ENCODE results near the gene PCYT1B. TPM values are rescaled to one million over a fixed set of nuclear protein-coding genes. Genes with fewer than 3 reads are reported as not detected.
A peak's percentile ranks its signal among the peaks of the same experiment; 100 is the strongest.

Gene PCYT1B
- total and polyA plus RNA-seq, 2 of the 13 experiments (the other 11 are each of a cell fraction or from before 2014, with no cell fraction given) = 6.1 to 9.2 TPM

GRCh38 chrX:24693453-24694202 lies 46.5 kb upstream of the PCYT1B start, which contains the start of gene POLA1 (continued):
- TF ChIP-seq TSC22D2 (CRISPR knock-in tag; IDR thresholded peaks at IDR 0.05; ENCODE audit: borderline replicate concordance) = no peak
- no peak for TF ChIP-seq ZNF138 (CRISPR knock-in tag; IDR thresholded peaks at IDR 0.05; ENCODE audit: low read depth)
- no peak for TF ChIP-seq FOXK2 (IDR thresholded peaks at IDR 0.05)
- TF ChIP-seq ZNF333 (CRISPR knock-in tag; IDR thresholded peaks at IDR 0.05; ENCODE audit: borderline replicate concordance) = no peak
- no peak for TF ChIP-seq ZBTB21 (CRISPR knock-in tag; IDR thresholded peaks at IDR 0.05)
- TF ChIP-seq POLR2AphosphoS5 (IDR thresholded peaks at IDR 0.05; ENCODE audit: low read depth, low read length) = peak; percentile 54; the same call in 1 of the 2 replicates
- TF ChIP-seq ZNF430 (CRISPR knock-in tag; IDR thresholded peaks at IDR 0.05) = 0 out of 2 replicates have a peak, but pooled peaks have one; percentile 53
- no peak for TF ChIP-seq RFX5 (IDR thresholded peaks at IDR 0.05; ENCODE audit: low read depth, low read length)
- no peak for TF ChIP-seq ZNF251 (CRISPR knock-in tag; IDR thresholded peaks at IDR 0.05)
- no peak for TF ChIP-seq ZUFSP (CRISPR knock-in tag; IDR thresholded peaks at IDR 0.05; ENCODE audit: borderline replicate concordance)
- TF ChIP-seq KLF12 (CRISPR knock-in tag; IDR thresholded peaks at IDR 0.05; ENCODE audit: borderline replicate concordance) = peak; percentile 53; the same call in 1 of the 2 replicates
- TF ChIP-seq, protein P1, sequence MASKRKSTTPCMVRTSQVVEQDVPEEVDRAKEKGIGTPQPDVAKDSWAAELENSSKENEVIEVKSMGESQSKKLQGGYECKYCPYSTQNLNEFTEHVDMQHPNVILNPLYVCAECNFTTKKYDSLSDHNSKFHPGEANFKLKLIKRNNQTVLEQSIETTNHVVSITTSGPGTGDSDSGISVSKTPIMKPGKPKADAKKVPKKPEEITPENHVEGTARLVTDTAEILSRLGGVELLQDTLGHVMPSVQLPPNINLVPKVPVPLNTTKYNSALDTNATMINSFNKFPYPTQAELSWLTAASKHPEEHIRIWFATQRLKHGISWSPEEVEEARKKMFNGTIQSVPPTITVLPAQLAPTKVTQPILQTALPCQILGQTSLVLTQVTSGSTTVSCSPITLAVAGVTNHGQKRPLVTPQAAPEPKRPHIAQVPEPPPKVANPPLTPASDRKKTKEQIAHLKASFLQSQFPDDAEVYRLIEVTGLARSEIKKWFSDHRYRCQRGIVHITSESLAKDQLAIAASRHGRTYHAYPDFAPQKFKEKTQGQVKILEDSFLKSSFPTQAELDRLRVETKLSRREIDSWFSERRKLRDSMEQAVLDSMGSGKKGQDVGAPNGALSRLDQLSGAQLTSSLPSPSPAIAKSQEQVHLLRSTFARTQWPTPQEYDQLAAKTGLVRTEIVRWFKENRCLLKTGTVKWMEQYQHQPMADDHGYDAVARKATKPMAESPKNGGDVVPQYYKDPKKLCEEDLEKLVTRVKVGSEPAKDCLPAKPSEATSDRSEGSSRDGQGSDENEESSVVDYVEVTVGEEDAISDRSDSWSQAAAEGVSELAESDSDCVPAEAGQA (IDR thresholded peaks at IDR 0.05; ENCODE audit: low read depth) = no peak
- TF ChIP-seq, protein P1 (CRISPR knock-in tag; IDR thresholded peaks at IDR 0.05; ENCODE audit: borderline replicate concordance) = no peak
- no peak for TF ChIP-seq FOXO1 (CRISPR knock-in tag; IDR thresholded peaks at IDR 0.05)
- TF ChIP-seq RBFOX2 (IDR thresholded peaks at IDR 0.05; ENCODE audit: low read depth, low read length) = peak; percentile 73
- TF ChIP-seq ERF (CRISPR knock-in tag; IDR thresholded peaks at IDR 0.05) = peak; percentile 42; the same call in 1 of the 2 replicates
- TF ChIP-seq NR2F6 (IDR thresholded peaks at IDR 0.05) = no peak
- TF ChIP-seq NR2F6 (CRISPR knock-in tag; IDR thresholded peaks at IDR 0.05) = peak; percentile 20; the same call in 1 of the 2 replicates
- peak; percentile 79 for TF ChIP-seq ASH2L (IDR thresholded peaks at IDR 0.05; ENCODE audit: insufficient read length, low read depth, low read length)
- TF ChIP-seq HMGXB4 (CRISPR knock-in tag; IDR thresholded peaks at IDR 0.05; ENCODE audit: borderline replicate concordance in 1 of 2, low read depth in 1 of 2) = peak in 1 of 2 experiments; percentile 42; a peak in 2 of 4 replicates

Data from HepG2 (cell line).